Temporal lobe (tissue), 1 donor: ENCODE measurements around the gene DUSP2. TPM values are rescaled to one million over a fixed set of nuclear protein-coding genes. Genes with fewer than 3 reads are reported as not detected.

Experiments used
- total RNA-seq: library from RNA; depleted of rRNA; stranded (reverse); fragments of >200 nt; gene quantifications from one replicate; pipeline ENCODE4 v1.2.3, GENCODE V29; 2014

DUSP2 gene
- total RNA-seq, 1 donor from 2014 or later, result 4.2 TPM

Other genes with a start within 250 kb of the DUSP2 start
- gene ANKRD36C, start 153.6 kb downstream of the DUSP2 start, total RNA-seq, result 169 TPM
- 0.49 TPM for gene GPAT2, start 110.5 kb downstream of the DUSP2 start, total RNA-seq
- not detected for gene ADRA2B, start 28.9 kb downstream of the DUSP2 start, total RNA-seq
- gene ASTL, start 6.9 kb downstream of the DUSP2 start, total RNA-seq, result not detected
- 115 TPM for gene STARD7, start 63.4 kb upstream of the DUSP2 start, total RNA-seq
- gene TMEM127, start 120.6 kb upstream of the DUSP2 start, total RNA-seq, result 16.0 TPM
- 56.3 TPM for gene CIAO1, start 120.8 kb upstream of the DUSP2 start, total RNA-seq
- 62.9 TPM for gene SNRNP200, start 160.1 kb upstream of the DUSP2 start, total RNA-seq
- 3.4 TPM for gene ITPRIPL1, start 179.9 kb upstream of the DUSP2 start, total RNA-seq
- 3.7 TPM for gene NCAPH, start 190.3 kb upstream of the DUSP2 start, total RNA-seq